Activated CD4-positive, alpha-beta T cell treated with anti-CD3 and anti-CD28 coated beads, Interleukin-2, amount 50 U/mL, for 4 hours (primary cell): ENCODE data around the gene SAMD11.
"Not testable (repeated sequence)": the region's sequence is repeated elsewhere in the genome, so short reads cannot be mapped to it uniquely, and the experiment has no call there.

Source experiments
- DNase-seq, 2 experiments: peaks; one replicate each; pipeline ENCODE4 v3.0.0-alpha.2; 2020

Gene SAMD11, protein sequence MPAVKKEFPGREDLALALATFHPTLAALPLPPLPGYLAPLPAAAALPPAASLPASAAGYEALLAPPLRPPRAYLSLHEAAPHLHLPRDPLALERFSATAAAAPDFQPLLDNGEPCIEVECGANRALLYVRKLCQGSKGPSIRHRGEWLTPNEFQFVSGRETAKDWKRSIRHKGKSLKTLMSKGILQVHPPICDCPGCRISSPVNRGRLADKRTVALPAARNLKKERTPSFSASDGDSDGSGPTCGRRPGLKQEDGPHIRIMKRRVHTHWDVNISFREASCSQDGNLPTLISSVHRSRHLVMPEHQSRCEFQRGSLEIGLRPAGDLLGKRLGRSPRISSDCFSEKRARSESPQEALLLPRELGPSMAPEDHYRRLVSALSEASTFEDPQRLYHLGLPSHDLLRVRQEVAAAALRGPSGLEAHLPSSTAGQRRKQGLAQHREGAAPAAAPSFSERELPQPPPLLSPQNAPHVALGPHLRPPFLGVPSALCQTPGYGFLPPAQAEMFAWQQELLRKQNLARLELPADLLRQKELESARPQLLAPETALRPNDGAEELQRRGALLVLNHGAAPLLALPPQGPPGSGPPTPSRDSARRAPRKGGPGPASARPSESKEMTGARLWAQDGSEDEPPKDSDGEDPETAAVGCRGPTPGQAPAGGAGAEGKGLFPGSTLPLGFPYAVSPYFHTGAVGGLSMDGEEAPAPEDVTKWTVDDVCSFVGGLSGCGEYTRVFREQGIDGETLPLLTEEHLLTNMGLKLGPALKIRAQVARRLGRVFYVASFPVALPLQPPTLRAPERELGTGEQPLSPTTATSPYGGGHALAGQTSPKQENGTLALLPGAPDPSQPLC

DNA sequence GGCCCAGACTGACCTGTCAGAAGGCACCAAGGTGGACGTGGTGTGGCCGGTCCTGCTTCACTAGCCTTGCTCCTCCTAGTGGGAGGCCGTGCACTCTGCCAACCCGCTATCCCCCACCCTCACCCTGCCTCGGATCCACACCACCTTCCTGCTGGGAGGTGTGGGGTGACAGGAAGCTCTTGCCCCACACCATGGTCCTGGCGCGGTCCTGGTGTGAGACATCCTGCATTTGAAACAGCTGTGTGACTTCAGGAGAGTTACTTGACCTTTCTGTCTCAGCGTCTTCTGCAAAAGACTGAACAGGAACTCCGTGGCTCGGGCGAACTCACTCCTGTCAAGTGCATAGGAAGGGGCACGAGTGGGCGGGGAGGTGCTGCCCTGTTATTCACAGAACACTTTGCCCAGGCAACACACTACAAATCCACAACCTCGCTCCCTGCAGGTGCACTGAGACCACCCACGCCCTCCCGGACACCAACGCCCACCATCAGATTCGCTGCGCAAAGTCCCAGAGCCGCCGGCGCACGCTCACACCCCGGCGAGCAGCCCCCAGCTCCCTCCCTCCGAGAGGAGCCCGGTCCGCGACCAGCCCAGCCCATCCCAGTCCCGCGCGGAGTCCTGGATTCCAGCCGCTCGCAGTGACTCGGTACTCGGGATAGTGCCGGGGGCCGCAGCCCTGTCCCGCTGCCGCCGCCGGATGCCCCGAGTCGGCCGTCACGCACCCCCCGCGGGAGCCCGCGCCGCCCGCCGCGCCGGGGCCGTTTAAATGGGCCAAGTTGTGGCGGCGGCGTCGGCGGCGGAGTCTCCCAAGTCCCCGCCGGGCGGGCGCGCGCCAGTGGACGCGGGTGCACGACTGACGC, at the start of gene SAMD11:
Gene SAMD11 (plus strand): TSS at position 793 of the 860 bp plus-strand sequence. CDS start 509 bp downstream, outside the sequence.
- DNase-seq, result peak; percentile 55

DNA sequence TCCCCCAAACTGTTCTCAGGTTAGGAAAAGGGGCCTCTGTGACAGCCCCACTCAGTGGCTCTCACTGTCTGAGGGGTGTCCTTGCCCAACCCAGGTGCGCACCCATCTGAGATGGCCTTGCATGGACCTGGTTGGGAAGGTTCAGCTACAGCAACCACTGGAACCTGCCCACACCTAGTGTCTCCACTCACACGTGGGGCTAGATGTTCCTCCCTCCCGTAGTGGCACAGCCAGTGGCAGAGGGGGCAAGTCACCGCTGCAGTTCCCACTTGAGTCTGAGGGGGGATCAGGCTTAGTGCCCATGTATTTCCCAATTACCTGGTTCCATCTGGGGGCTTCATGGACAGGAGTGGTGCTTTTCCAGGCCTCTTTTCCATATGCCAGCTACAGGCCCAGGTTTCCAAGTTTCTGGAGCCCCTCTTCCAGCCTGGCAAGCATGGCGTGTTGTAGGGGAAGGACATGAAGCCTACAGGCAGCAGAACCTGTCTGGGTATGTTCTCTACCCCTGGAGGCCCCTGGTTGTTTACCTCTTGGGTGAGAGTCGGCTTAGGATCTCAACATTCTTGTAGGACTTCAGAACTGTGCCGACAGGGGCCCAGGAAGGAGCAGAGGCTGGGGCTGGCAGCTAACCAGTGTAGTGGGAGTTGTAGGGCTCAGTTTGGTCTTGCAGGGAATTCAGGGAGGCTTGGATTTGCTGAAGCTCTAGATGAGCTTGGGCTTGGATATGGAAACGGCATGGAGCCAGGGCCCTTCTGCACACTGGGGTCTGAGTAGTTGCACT, 47.1 kb upstream of the SAMD11 start:
- DNase-seq, result not testable (repeated sequence)

DNA sequence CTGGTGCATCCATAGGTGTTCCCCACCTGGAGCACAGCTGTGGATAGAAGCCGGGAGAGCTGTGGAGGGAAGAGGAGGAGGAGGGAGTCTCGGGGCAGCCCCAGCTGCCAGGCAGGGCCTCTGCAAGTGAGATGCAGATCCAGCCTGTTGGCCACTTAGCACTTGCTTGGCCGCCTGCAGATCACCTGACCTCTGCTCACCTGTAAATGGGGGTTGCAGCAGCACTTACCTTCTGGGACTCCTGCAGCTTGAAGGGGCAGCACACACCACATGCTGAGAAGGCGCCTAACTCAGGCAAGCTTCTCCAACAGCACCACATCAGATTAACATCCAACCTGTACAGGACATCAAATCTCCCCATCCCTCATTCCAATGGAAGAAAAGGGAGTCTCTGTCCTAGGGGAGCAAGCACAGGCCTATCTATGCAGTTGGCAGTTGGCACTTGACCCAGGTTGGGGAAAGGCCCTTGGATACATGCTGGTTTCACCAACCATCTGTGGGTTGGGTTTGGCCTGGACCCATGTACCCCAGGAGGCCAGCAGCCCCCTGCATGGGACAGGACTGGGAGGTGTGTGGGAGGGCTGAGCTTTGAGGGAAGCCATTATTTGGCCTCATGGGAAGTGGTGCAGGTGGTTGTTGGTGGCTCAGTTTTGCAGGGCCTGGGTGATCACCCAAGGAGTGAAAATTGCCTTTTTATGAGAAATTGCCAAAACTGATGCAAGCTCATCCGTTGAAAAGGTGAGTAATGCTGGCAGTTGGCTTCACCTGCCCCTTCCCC, 46.3 kb upstream of the SAMD11 start:
- not testable (repeated sequence) for DNase-seq

DNA sequence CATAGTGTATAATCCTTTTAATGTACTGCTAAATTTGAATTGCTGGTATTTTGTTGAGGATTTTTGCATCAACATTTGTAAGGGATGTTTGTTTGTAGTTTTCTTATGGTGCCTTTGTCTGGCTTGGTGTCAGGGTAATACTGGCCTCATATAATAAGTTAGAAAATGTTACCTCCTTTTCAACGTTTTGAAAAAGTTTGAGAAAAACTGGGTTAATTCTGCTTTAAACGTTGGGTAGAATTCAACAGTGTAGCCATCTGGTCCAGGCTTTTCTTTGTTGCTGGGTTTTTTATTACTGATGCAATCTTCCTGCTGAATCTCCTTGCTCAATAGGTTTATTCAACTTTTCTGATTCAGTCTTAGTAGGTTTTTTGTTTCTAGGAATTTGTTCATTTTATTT, 43.2 kb upstream of the SAMD11 start:
- not testable (repeated sequence) for DNase-seq

GRCh38 chr1:880915-881314, 42.8 kb upstream of the SAMD11 start:
- DNase-seq, result not testable (repeated sequence)

- DNase-seq, result no peak
Observed at GRCh38 chr1:886311-886710, 37.4 kb upstream of the SAMD11 start.

GRCh38 chr1:886760-887159, 37.0 kb upstream of the SAMD11 start:
- DNase-seq, result no peak

GRCh38 chr1:888297-888696, 35.4 kb upstream of the SAMD11 start:
- DNase-seq, result no peak

- not testable (repeated sequence) for DNase-seq
Observed at GRCh38 chr1:889774-890173, 33.9 kb upstream of the SAMD11 start.

DNA sequence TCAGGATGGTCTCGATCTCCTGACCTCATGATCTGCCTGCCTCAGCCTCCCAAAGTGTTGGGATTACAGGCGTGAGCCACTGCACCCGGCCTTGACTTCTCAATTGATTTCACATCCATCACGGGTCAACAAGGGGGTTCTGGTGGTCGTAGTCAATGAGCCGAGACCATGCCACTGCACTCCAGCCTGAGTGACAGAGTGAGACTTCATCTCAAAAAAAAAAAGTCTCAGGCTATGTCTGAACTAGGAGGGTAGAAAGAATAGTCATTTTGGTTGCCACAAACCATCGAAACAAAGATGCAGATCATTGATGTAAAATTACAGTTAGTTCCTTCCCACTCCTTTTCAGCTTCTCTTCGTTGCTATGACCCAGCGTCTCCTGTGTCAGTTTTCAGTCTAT, 33.5 kb upstream of the SAMD11 start:
- DNase-seq, result not testable (repeated sequence)

DNA sequence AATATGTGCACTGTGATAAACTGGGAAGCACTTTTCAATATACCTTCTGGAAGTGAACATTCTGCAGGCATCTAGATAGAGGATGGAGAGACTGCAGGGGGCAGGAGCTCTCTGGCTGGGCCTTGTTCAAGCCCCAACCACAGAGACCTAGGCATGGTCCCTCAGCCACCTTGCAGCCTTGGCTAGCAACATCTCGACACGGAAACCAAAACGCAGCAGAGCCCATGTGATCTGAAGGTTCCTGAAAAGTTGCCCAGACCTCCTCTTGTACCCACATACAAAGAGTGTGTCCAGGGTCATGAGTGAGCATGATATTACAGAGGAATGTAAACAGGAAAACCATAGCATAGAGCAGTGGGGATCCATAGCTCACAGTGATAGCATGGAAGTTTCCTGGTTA, 33.1 kb upstream of the SAMD11 start:
- DNase-seq, result no peak

DNA sequence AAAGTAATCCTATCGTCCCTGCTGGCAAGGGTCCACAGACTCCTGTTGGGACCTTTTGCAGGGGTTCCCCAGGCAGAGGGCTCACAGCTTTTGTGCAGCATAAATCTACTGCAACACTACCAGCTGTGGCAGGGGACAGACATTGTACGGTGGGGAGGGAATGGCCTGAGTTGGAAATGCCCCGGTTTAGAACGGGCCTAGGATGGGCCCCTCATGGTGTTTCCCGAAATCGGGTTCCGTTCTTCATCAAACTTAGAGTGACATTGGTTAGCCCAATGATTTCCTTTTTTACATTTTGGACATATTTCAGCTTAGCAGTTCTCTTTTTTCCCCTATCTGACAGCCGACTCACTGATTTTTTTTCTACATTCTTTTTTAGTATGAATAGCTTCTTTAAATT, 26.5 kb upstream of the SAMD11 start:
- no peak for DNase-seq

DNA sequence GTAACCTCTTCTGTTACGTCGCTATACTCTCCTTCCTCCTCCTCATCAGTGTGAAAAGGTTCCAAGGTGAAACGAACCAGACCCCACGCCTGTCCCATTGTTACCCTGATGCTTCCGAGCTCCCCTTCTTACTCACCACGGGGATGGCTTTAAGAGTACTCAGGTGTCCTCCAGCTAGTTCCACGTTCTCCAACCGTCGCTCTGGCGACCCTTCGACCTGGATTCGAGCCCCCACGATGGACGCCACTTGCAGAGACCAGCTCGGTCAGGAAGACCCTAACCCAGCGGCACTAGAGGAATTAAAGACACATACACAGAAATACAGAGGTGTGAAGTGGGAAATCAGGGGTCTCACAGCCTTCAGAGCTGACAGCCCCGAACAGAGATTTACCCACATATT, 25.8 kb upstream of the SAMD11 start:
- not testable (repeated sequence) for DNase-seq

- DNase-seq, result no peak
Observed at GRCh38 chr1:899636-900317, 23.9 kb upstream of the SAMD11 start.

- no peak for DNase-seq
Observed at GRCh38 chr1:901108-901859, 22.4 kb upstream of the SAMD11 start.

GRCh38 chr1:902802-903201, 20.9 kb upstream of the SAMD11 start:
- DNase-seq, result no peak

DNA sequence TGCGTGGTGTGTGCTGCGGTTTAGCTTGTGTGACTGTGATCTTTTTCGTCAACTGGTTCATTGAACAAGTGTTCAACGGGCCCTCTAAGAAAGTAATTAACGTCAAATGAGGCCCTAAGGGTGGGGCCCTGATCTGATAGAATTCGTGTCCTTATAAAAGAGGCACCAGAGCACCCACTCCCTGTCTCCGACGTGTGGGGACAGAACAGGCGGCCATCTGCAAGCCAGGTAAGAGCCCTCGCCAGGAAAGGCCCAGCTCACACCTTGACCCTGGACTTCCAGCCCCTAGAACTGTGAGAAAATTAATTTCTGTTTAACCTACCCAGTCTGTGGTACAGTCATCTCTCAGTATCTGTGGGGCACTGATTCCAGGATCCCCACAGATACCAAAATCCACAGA, 20.4 kb upstream of the SAMD11 start:
- no peak for DNase-seq

DNA sequence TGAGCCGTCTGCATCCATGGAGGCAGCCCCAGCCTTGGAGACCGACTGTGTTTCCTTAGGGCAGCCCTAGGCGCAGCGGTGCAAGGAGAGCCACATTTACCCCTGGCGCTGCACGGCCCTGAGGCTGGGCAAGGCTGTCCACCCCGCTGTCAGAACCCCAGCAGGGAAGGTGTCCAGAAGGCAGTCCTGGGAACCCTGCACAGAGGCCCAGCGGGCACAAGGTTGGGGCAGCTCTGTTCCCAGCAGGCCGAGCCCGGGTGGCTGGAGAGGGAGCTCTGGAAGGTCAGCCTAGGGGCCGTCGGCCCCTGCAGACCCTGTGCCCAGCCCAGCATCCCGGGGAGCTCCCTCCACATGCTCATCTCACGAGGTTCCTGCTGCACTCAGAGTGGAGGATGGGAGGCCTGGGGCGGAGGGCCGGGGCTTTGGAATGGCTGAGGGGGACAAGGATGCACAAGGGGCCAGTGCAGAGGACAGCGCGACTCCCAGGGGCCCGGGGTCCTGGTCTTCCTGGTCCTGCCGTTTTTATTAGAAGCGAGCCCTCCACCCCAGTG, 19.9 kb upstream of the SAMD11 start:
- no peak for DNase-seq

GRCh38 chr1:904310-904950, 19.3 kb upstream of the SAMD11 start:
- DNase-seq, result peak; percentile 78
